Measurements from ENCODE around the gene SCAF1. TPM values are rescaled to one million over a fixed set of nuclear protein-coding genes. Genes with fewer than 3 reads are reported as not detected.

Gene SCAF1
- total and polyA plus RNA-seq, 2 experiments from 2014 or later, result 19.7 to 53.7 TPM

- H3K4me1 ChIP-seq (ENCODE audit: insufficient read depth), result peaks cover 26% of the 10 kb centered on the region
- peaks cover 40% of the 10 kb centered on the region for H3K27me3 Mint-ChIP-seq (ENCODE audit: insufficient read depth, low read depth, poor library complexity)
- H3K9me2 ChIP-seq (ENCODE audit: insufficient read depth), result no peaks in the 10 kb centered on the region
- H3K9me3 Mint-ChIP-seq, result no peaks in the 10 kb centered on the region; the same call in 2 of the 3 replicates
- no peak overlapping the region for H2AFZ ChIP-seq
- H3K79me2 ChIP-seq (replicated peaks; ENCODE audit: insufficient read depth), result peaks cover 67% of the 10 kb centered on the region
- H3K4me2 ChIP-seq, result no peak overlapping the region
- H3K36me3 ChIP-seq (ENCODE audit: insufficient read depth), result peaks cover 44% of the 10 kb centered on the region
- H3K4me3 Mint-ChIP-seq, result no peak overlapping the region
- peaks cover 51% of the 10 kb centered on the region for H3F3A ChIP-seq (replicated peaks; ENCODE audit: low read depth)
- peaks cover 34% of the 10 kb centered on the region for H3K4me1 Mint-ChIP-seq
- TF ChIP-seq, protein P1, sequence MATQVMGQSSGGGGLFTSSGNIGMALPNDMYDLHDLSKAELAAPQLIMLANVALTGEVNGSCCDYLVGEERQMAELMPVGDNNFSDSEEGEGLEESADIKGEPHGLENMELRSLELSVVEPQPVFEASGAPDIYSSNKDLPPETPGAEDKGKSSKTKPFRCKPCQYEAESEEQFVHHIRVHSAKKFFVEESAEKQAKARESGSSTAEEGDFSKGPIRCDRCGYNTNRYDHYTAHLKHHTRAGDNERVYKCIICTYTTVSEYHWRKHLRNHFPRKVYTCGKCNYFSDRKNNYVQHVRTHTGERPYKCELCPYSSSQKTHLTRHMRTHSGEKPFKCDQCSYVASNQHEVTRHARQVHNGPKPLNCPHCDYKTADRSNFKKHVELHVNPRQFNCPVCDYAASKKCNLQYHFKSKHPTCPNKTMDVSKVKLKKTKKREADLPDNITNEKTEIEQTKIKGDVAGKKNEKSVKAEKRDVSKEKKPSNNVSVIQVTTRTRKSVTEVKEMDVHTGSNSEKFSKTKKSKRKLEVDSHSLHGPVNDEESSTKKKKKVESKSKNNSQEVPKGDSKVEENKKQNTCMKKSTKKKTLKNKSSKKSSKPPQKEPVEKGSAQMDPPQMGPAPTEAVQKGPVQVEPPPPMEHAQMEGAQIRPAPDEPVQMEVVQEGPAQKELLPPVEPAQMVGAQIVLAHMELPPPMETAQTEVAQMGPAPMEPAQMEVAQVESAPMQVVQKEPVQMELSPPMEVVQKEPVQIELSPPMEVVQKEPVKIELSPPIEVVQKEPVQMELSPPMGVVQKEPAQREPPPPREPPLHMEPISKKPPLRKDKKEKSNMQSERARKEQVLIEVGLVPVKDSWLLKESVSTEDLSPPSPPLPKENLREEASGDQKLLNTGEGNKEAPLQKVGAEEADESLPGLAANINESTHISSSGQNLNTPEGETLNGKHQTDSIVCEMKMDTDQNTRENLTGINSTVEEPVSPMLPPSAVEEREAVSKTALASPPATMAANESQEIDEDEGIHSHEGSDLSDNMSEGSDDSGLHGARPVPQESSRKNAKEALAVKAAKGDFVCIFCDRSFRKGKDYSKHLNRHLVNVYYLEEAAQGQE (IDR thresholded peaks at IDR 0.05; ENCODE audit: unreplicated experiment), result no peak
- TF ChIP-seq EZH2phosphoT487 (IDR thresholded peaks at IDR 0.05; ENCODE audit: unreplicated experiment) (no peak), STAT1 (IDR thresholded peaks at IDR 0.05; ENCODE audit: unreplicated experiment) (no peak), CREB1 (CRISPR knock-in tag; IDR thresholded peaks at IDR 0.05; ENCODE audit: low read depth) (no peak), EZH2 (IDR thresholded peaks at IDR 0.05; ENCODE audit: low read depth, unreplicated experiment) (no peak), JUNB (IDR thresholded peaks at IDR 0.05; ENCODE audit: unreplicated experiment) (no peak), POLR2AphosphoS5 (IDR thresholded peaks at IDR 0.05; ENCODE audit: low read depth) (no peak), NANOG (IDR thresholded peaks at IDR 0.05; ENCODE audit: borderline replicate concordance) (no peak), ZNF462 (CRISPR knock-in tag; IDR thresholded peaks at IDR 0.05) (no peak), ETS1 (IDR thresholded peaks at IDR 0.05) (no peak), ZNF331 (CRISPR knock-in tag; IDR thresholded peaks at IDR 0.05; ENCODE audit: low read depth) (no peak), ZNF114 (CRISPR knock-in tag; IDR thresholded peaks at IDR 0.05) (no peak)
- TF ChIP-seq, protein P2, sequence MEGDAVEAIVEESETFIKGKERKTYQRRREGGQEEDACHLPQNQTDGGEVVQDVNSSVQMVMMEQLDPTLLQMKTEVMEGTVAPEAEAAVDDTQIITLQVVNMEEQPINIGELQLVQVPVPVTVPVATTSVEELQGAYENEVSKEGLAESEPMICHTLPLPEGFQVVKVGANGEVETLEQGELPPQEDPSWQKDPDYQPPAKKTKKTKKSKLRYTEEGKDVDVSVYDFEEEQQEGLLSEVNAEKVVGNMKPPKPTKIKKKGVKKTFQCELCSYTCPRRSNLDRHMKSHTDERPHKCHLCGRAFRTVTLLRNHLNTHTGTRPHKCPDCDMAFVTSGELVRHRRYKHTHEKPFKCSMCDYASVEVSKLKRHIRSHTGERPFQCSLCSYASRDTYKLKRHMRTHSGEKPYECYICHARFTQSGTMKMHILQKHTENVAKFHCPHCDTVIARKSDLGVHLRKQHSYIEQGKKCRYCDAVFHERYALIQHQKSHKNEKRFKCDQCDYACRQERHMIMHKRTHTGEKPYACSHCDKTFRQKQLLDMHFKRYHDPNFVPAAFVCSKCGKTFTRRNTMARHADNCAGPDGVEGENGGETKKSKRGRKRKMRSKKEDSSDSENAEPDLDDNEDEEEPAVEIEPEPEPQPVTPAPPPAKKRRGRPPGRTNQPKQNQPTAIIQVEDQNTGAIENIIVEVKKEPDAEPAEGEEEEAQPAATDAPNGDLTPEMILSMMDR (conservative IDR thresholded peaks at IDR 0.05; ENCODE audit: low read depth in 2 of 2), result no peak
- peaks cover 55% of the 10 kb centered on the region for H3K36me3 Mint-ChIP-seq (ENCODE audit: low read depth)
- no peak overlapping the region for H3K4me3 ChIP-seq
- H3K27ac ChIP-seq (ENCODE audit: low read depth), result peak overlapping the region; percentile 39; the same call in 1 of the 2 replicates
- no peak overlapping the region; the same call in 1 of the 2 replicates for H3K27ac Mint-ChIP-seq
- H3K27me3 ChIP-seq (ENCODE audit: insufficient read depth), result no peaks in the 10 kb centered on the region
- no peak for DNase-seq (ENCODE audit: low spot score)
- no peak for ATAC-seq
- H4K20me1 ChIP-seq (replicated peaks; ENCODE audit: insufficient read depth), result peaks cover 54% of the 10 kb centered on the region
Measured at GRCh38 chr19:49681830-49682229, 39.8 kb downstream of the SCAF1 start.

All from GM23338 (cell line).